Measurements from ENCODE around the gene FBXO9. TPM values are rescaled to one million over a fixed set of nuclear protein-coding genes. Genes with fewer than 3 reads are reported as not detected.

FBXO9 gene
- total RNA-seq, 1 donor from 2014 or later: 72.5 TPM

- H3K9me3 Mint-ChIP-seq (ENCODE audit: low read depth): no peaks in the 10 kb centered on the region
- H3K36me3 Mint-ChIP-seq (ENCODE audit: low read depth): peaks cover 2% of the 10 kb centered on the region
- no peak for DNase-seq (ENCODE audit: low spot score)
- no peak overlapping the region for H3K27ac Mint-ChIP-seq (ENCODE audit: unreplicated experiment)
- no peak for TF ChIP-seq CTCF (IDR thresholded peaks at IDR 0.05)
- H3K4me3 Mint-ChIP-seq (ENCODE audit: unreplicated experiment): no peak overlapping the region
- peaks cover 5% of the 10 kb centered on the region for H3K4me1 Mint-ChIP-seq (ENCODE audit: low read depth)
- no peaks in the 10 kb centered on the region for H3K27me3 Mint-ChIP-seq (ENCODE audit: low read depth)
These were observed 44.4 kb downstream of the FBXO9 start for GRCh38 chr6:53109612-53110011.

DNA sequence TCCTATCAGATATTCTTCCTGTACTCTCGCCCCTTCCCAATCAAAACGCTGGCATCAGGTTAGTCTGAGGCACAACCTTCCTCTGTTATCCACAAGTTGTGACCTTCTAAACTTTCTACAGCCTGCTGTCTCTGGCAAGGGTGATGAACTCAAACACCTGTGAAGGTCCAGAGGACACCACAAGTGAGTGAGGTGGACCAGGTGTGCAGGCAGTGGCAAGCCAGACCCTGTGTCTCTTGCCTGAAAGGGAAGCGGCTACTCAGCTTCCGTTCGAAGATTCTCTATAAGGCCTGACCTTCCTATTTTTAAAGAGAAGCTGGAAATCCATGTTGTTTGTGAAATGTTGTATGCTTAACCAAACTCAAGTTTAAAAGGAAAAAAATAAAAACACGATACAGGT, 46.7 kb downstream of the FBXO9 start:
- TF ChIP-seq CTCF (IDR thresholded peaks at IDR 0.05): no peak
- Mint-ChIP-seq H3K27ac (ENCODE audit: unreplicated experiment) (no peak overlapping the region), H3K4me1 (ENCODE audit: low read depth) (peaks cover 3% of the 10 kb centered on the region), H3K9me3 (ENCODE audit: low read depth) (peaks cover 8% of the 10 kb centered on the region), H3K36me3 (ENCODE audit: low read depth) (peaks cover 7% of the 10 kb centered on the region), H3K27me3 (ENCODE audit: low read depth) (no peaks in the 10 kb centered on the region), H3K4me3 (ENCODE audit: unreplicated experiment) (no peak overlapping the region)
- no peak for DNase-seq (ENCODE audit: low spot score)

- Mint-ChIP-seq H3K36me3 (ENCODE audit: low read depth) (peaks cover 5% of the 10 kb centered on the region), H3K27me3 (ENCODE audit: low read depth) (no peaks in the 10 kb centered on the region), H3K4me1 (ENCODE audit: low read depth) (no peaks in the 10 kb centered on the region), H3K27ac (ENCODE audit: unreplicated experiment) (no peak overlapping the region), H3K9me3 (ENCODE audit: low read depth) (peaks cover 8% of the 10 kb centered on the region), H3K4me3 (ENCODE audit: unreplicated experiment) (no peak overlapping the region)
- no peak for DNase-seq (ENCODE audit: low spot score)
- TF ChIP-seq CTCF (IDR thresholded peaks at IDR 0.05): no peak
These were observed 47.2 kb downstream of the FBXO9 start for GRCh38 chr6:53112404-53112803.

GRCh38 chr6:53112871-53113270, 47.7 kb downstream of the FBXO9 start:
- Mint-ChIP-seq H3K27ac (ENCODE audit: unreplicated experiment) (no peak overlapping the region), H3K4me3 (ENCODE audit: unreplicated experiment) (no peak overlapping the region), H3K36me3 (ENCODE audit: low read depth) (peaks cover 5% of the 10 kb centered on the region), H3K27me3 (ENCODE audit: low read depth) (no peaks in the 10 kb centered on the region), H3K4me1 (ENCODE audit: low read depth) (no peaks in the 10 kb centered on the region), H3K9me3 (ENCODE audit: low read depth) (peaks cover 8% of the 10 kb centered on the region)
- no peak for TF ChIP-seq CTCF (IDR thresholded peaks at IDR 0.05)
- no peak for DNase-seq (ENCODE audit: low spot score)

DNA sequence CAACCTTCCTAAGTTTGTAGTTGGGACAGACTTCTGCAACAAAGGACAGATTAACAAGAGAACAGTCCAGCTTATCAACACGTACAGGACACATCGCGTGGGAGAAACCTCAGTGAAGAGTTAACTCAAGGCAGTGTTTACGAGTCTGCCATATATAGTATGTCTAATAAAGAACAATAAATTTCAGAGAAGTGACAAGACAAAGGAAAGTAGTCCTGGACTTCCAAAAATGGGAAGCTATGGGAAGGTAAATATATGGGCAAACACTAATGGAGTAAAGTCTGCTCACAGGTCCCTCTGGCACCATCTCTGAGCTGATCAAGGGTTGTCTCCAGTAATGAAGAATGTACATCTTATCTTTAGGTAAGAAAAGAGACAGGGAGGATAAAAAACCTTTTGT, 48.5 kb downstream of the FBXO9 start:
- Mint-ChIP-seq H3K9me3 (ENCODE audit: low read depth) (peaks cover 8% of the 10 kb centered on the region), H3K4me3 (ENCODE audit: unreplicated experiment) (no peak overlapping the region), H3K4me1 (ENCODE audit: low read depth) (no peaks in the 10 kb centered on the region), H3K27me3 (ENCODE audit: low read depth) (no peaks in the 10 kb centered on the region), H3K36me3 (ENCODE audit: low read depth) (peaks cover 5% of the 10 kb centered on the region), H3K27ac (ENCODE audit: unreplicated experiment) (no peak overlapping the region)
- DNase-seq (ENCODE audit: low spot score): no peak
- TF ChIP-seq CTCF (IDR thresholded peaks at IDR 0.05): no peak

All from chondrocyte (in vitro differentiated cells).